Activated naive CD4-positive, alpha-beta T cell treated with anti-CD3 and anti-CD28 coated beads, Interleukin-2, amount 50 U/mL, for 16 hours (primary cell): ENCODE measurements around the gene SART3.
"Not testable (repeated sequence)": the region's sequence is repeated elsewhere in the genome, so short reads cannot be mapped to it uniquely, and the experiment has no call there.

Source experiments
- DNase-seq: peaks from one replicate; pipeline ENCODE4 v3.0.0-alpha.2; 2020

SART3 gene

GRCh38 chr12:108561852-108562347 lies 927 bp upstream of the SART3 start:
- DNase-seq, result no peak

- no peak for DNase-seq
Observed at GRCh38 chr12:108560321-108560721, 652 bp downstream of the SART3 start.

- DNase-seq, result no peak
Observed at GRCh38 chr12:108559748-108560147, 1.2 kb downstream of the SART3 start.

DNA sequence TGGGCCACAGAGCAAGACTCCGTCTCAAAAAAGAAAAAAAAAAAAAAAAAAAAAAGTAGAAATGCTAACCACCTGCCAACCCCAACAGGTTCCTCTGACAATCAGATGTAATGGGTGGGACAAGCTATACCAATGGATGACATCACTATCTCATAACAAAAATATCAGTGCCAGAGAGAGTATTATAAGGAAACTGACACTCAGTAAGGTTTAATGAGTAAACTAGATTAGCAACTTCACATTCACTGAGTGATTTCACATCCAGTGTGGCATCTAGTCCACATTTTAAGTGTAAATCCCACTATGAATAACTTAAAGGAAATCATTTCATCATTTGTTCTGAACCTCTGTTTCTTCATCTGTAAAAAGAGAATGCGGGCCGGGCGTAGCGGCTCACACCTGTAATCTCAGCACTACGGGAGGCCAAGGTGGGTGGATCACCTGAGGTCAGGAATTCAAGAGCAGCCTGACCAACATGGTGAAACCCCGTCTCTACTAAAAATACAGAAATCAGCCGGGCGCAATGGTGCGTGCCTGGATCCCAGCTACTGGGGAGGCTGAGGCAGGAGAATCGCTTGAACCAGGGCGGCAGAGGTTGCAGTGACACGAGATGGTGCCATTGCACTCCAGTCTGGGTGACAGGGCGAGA lies 1.8 kb downstream of the SART3 start:
- no peak for DNase-seq

GRCh38 chr12:108555383-108555782 lies 5.6 kb downstream of the SART3 start:
- DNase-seq, result not testable (repeated sequence)

- no peak for DNase-seq
Observed at GRCh38 chr12:108553799-108554198, 7.2 kb downstream of the SART3 start.

DNA sequence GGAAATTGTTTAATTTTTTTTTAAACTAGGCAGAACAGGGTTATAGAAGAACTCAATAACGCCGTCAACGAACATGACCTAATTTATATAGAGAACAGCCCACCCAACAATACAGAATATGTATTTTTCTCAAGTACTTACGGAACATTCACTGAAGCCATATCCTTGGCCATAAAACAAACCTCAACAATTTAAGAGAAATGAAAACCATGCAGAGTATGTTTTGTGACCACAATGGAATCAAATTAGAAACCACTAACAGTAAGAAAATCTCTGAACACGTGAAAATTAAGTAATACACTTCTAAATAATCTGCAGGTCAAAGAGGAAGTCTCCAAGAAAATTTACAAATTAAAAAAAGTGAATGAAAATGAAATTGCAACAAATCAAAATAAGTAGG lies 9.4 kb downstream of the SART3 start:
- DNase-seq, result no peak

DNA sequence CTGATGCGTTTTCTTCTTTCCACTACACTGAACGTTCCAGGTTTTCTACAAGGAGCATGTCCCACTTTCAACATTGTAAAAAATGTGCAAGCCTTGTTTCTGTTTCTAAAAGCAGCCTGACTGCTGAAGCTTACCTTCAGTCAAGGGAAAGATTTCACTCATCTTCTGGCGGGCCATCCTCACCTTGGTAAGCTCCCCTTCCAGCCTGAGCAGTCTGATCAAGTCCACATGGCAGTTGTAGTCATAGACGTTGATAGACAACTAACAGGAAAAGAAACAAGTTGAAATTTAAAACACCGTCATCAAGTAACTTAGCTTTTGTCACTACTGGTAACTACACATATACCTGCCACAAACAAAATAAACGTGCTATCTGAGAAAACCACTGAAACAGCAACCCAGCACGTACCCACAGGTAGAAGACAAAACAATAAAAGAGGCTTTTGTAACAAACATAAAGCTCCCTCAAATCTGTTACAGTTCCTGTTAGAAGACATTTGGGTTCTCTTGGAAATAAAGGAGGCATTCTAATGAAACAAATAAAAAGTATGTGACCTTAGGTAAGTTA lies 11.9 kb downstream of the SART3 start:
- no peak for DNase-seq

DNA sequence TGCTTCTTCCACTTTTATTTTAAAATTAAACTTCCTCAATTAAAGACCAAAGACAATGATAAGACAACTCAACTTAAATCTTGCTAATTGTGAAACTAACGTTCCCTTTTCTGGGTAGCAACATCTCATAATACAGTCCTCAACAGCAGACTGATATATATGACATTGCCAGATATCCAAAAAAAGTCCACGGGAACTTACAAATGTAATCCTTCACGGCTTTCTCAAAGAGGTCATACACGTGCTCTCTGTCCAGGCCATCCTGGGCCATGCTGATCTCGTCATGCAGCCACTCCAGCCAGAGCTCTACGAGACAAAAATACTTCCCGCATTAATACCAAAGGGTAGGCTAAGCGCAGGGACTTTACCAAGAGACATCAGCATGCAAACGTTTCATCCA lies 13.3 kb downstream of the SART3 start:
- DNase-seq, result no peak

GRCh38 chr12:108543652-108544051 lies 17.3 kb downstream of the SART3 start:
- DNase-seq, result no peak

- no peak for DNase-seq
Observed at GRCh38 chr12:108542320-108542719, 18.7 kb downstream of the SART3 start.

DNA sequence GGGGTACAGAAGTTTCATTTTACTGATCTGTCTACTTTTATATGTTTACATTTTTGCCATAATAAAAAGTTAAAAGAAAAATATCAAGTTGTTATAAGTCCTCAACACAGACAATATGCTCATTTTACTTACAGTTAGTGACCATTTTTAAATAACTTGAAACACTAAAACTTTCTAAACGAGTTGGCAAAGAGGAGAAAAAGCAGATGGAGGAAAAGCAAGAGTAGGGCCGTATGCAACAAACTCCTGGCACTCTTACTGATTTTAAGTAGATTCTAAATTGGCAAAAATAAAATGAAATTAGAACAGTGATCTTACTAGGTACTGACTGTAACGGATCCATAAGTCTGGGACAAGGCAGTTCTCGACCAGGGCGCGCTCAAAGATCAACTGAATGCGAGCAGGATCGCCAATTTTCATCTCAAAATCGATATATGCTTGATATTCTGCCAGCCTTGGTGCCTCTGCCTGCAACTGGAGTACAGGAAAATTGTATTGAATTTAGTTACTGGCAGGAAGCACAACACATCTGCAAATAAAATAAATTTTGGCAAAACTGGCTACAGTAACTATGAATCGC lies 22.3 kb downstream of the SART3 start:
- no peak for DNase-seq

GRCh38 chr12:108538146-108538545 lies 22.8 kb downstream of the SART3 start:
- DNase-seq, result no peak

- DNase-seq, result no peak
Observed at GRCh38 chr12:108531929-108532848, 28.8 kb downstream of the SART3 start.

DNA sequence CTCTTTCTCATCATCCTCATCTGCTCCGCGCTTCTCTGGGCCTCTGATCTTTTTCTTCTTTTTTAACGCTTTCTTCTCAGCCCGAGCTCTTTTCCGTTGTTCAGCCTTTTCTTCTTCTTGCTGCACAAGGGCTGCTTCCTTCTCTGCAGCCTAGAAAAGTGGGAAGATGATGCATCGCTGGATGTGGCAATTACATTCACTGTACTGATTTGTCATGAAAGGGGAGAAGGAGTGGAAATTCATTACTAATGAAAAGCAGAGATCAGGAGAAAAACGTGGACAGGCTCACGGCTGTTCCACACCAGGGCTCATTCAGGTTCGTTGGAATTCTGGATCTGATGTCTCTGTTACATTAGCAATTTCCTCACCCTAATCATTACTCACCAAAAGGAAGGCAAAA lies 30.8 kb downstream of the SART3 start:
- DNase-seq, result no peak

DNA sequence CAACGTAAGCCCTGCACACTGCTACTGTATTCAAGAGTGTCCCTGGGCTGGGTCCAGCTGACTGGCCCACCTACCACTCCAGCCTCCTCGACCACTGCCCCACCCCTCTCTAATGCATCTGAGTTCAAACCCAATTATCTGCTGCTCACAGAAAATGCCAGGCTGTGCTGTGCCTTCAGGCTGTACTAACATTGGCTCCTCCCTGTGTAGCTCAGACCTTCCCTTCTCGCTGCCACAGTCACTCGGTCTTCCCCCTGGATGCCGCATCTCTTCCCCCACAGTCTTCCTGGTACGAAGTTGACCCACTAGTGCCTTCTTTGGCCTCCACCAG lies 33.8 kb downstream of the SART3 start:
- no peak for DNase-seq

DNA sequence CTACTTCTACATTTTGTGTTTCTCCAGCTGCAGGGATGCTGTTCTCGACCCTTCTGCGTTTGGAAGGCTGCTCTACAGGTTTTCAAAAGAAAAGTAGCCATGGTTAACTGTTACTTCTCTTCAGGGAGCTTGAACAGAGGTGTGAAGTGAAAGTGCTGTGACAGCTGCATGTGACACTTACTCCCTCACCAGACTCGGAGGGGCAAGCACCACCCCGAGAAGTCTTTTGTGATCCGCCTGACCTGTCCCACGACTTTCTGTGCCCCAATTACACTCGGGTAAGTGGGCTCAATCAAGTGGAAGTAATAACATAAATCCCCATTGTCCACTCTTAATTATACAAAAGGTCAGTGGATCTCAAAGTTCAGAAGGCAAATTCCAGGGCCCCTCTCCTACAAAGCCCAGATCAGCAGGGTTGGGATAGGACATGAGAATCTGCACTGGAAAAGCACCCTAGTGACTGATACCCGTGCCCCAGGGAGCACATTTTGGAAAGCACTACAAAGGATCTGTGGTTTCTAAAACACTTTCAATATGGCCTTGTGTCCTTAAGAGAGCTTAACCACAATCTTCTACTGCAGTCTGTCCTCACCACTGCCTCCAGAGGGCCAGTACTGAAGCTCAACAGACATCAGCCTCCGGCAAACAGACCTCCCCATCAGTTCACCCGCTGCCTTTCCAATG lies 34.3 kb downstream of the SART3 start:
- DNase-seq, result no peak

GRCh38 chr12:108525681-108526080 lies 35.3 kb downstream of the SART3 start:
- no peak for DNase-seq

- no peak for DNase-seq
Observed at GRCh38 chr12:108523365-108523764, 37.6 kb downstream of the SART3 start.

GRCh38 chr12:108519558-108519957 lies 41.4 kb downstream of the SART3 start:
- no peak for DNase-seq

DNA sequence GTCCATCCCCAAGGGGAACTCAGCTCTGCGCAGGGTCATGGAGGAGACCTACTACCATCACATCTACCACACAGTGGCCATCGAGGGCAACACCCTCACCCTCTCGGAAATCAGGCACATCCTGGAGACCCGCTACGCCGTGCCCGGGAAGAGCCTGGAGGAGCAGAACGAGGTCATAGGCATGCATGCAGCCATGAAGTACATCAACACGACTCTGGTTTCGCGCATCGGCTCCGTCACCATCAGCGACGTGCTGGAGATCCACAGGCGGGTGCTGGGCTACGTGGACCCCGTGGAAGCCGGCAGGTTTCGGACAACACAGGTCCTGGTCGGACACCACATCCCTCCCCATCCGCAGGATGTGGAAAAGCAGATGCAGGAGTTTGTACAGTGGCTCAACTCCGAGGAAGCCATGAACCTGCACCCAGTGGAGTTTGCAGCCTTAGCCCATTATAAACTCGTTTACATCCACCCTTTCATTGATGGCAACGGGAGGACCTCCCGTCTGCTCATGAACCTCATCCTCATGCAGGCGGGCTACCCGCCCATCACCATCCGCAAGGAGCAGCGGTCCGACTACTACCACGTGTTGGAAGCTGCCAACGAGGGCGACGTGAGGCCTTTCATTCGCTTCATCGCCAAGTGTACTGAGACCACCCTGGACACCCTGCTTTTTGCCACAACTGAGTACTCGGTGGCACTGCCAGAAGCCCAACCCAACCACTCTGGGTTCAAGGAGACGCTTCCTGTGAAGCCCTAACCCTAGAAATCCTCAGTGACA lies 42.1 kb downstream of the SART3 start:
- DNase-seq, result no peak

GRCh38 chr12:108518101-108518715 lies 42.8 kb downstream of the SART3 start:
- DNase-seq, result no peak
